Liver (tissue), 9 donors: ENCODE data around the gene CDC42EP3. TPM values are rescaled to one million over a fixed set of nuclear protein-coding genes. Genes with fewer than 3 reads are reported as not detected.

ENCODE experiments used
- DNase-seq: peaks from one replicate; pipeline ENCODE4 v3.0.0-alpha.2; 2017; ENCODE audit warnings: low spot score
- H3K27ac ChIP-seq, 2 donors: one replicate each; pipeline ENCODE4 v1.7.0; 2013; ENCODE audit warnings: inconsistent platforms in 2 of 2, low read length in 2 of 2, control low read depth in 1 of 2, low read depth in 1 of 2, mild to moderate bottlenecking in 1 of 2
- H3K27me3 ChIP-seq, 4 donors: one replicate each; pipeline versions ENCODE4 v1.6.1 to v1.7.0; 2013; ENCODE audit warnings: low read length in 3 of 4, inconsistent platforms in 1 of 4, mild to moderate bottlenecking in 1 of 4, moderate library complexity in 1 of 4; ENCODE audit not compliant: control insufficient read depth in 4 of 4, insufficient read depth in 4 of 4
- H3K36me3 ChIP-seq, 4 donors: one replicate each; pipeline versions ENCODE4 v1.6.1 to v1.7.0; 2013; ENCODE audit warnings: low read length in 3 of 4, mild to moderate bottlenecking in 3 of 4, low read depth in 1 of 4, moderate library complexity in 1 of 4; ENCODE audit not compliant: control insufficient read depth in 4 of 4, insufficient read depth in 3 of 4
- H3K4me1 ChIP-seq, 4 donors: one replicate each; pipeline versions ENCODE4 v1.6.1 to v1.7.0; 2013; ENCODE audit warnings: low read length in 3 of 4, mild to moderate bottlenecking in 3 of 4, moderate library complexity in 1 of 4; ENCODE audit not compliant: control insufficient read depth in 4 of 4, insufficient read depth in 4 of 4
- H3K4me3 ChIP-seq, 3 donors: one replicate each; pipeline versions ENCODE4 v1.6.1 to v1.7.0; 2013; ENCODE audit warnings: low read length in 3 of 3, control low read depth in 1 of 3, low read depth in 1 of 3, mild to moderate bottlenecking in 1 of 3
- H3K9ac ChIP-seq, 2 donors: one replicate each; pipeline ENCODE4 v1.7.0; 2013; ENCODE audit warnings: low read length in 2 of 2, mild to moderate bottlenecking in 2 of 2, moderate library complexity in 2 of 2, control low read depth in 1 of 2, low read depth in 1 of 2
- H3K9me3 ChIP-seq, 4 donors: one replicate each; pipeline versions ENCODE4 v1.6.1 to v1.7.0; 2013; ENCODE audit warnings: low read length in 3 of 4; ENCODE audit not compliant: control insufficient read depth in 4 of 4
- EGR1 ChIP-seq, 2 donors: IDR thresholded peaks; 2 replicates each; pipeline ENCODE4 v1.6.1; 2016 to 2018; ENCODE audit warnings: antibody characterized with exemption in 2 of 2, low read depth in 2 of 2
- FOXA1 ChIP-seq: IDR thresholded peaks from 2 replicates; pipeline ENCODE4 v1.6.1; 2016; ENCODE audit warnings: antibody characterized with exemption
- FOXA2 ChIP-seq: IDR thresholded peaks from 2 replicates; pipeline ENCODE4 v1.6.1; 2016; ENCODE audit warnings: antibody characterized with exemption
- GABPA ChIP-seq, 2 donors: IDR thresholded peaks in 1 of 2; conservative IDR thresholded peaks in 1 of 2; 2 replicates each; pipeline ENCODE4 v1.6.1; 2016; ENCODE audit warnings: antibody characterized with exemption in 2 of 2, mild to moderate bottlenecking in 1 of 2, moderate library complexity in 1 of 2
- JUND ChIP-seq, 2 donors: IDR thresholded peaks; 2 replicates each; pipeline ENCODE4 v1.6.1; 2016; ENCODE audit warnings: antibody characterized with exemption in 2 of 2
- RAD21 ChIP-seq, 2 donors: IDR thresholded peaks; 2 replicates each; pipeline ENCODE4 v1.6.1; 2016; ENCODE audit warnings: antibody characterized with exemption in 2 of 2, mild to moderate bottlenecking in 2 of 2
- REST ChIP-seq: IDR thresholded peaks from 2 replicates; pipeline ENCODE4 v1.6.1; 2016; ENCODE audit warnings: antibody characterized with exemption, mild to moderate bottlenecking
- RXRA ChIP-seq, 2 donors: IDR thresholded peaks; 2 replicates each; pipeline ENCODE4 v1.6.1; 2017 to 2018; ENCODE audit warnings: antibody characterized with exemption in 2 of 2, mild to moderate bottlenecking in 1 of 2
- YY1 ChIP-seq: IDR thresholded peaks from 2 replicates; pipeline ENCODE4 v1.6.1; 2016; ENCODE audit warnings: antibody characterized with exemption, mild to moderate bottlenecking
- ZBTB33 ChIP-seq: IDR thresholded peaks from 2 replicates; pipeline ENCODE4 v1.6.1; 2016; ENCODE audit warnings: antibody characterized with exemption
- WGBS: extraction: QIAGEN DNeasy Blood & Tissue Kit; methylation state at CpG from one replicate; pipeline ENCODE4 v1.1.7; 2013; 5-methylcytosine and 5-hydroxymethylcytosine counted together
- polyA plus RNA-seq, 2 donors: library from polyadenylated mRNA; stranded (reverse) in 1 of 2; unstranded in 1 of 2; fragments of 200-250 nt in 1 of 2; fragments of >200 nt in 1 of 2; fragmentation: Nextera tagmentation in 1 of 2; extraction: Ambion mirVana in 1 of 2; gene quantifications; one replicate each; pipeline versions ENCODE4 v1.2.1 to v1.2.3, GENCODE V29; 2013 to 2015
- total RNA-seq, 2 donors: library from RNA; depleted of rRNA; stranded (reverse); fragments of >200 nt; gene quantifications; one replicate each; pipeline ENCODE4 v1.2.3, GENCODE V29; 2014
- donor health status: healthy.
- donor health status: healthy.
- donor health status: healthy.
- donor health status: healthy.
- donor health status: healthy.

The CDC42EP3 gene
- total and polyA plus RNA-seq, 4 donors, result 2.5 to 4.1 (median 3.3) TPM

GRCh38 chr2:37683921-37684780 lies 12.7 kb upstream of the CDC42EP3 start (continued):
- no peak for TF ChIP-seq REST
- no peak for TF ChIP-seq RAD21 (IDR thresholded peaks at IDR 0.05)
- no peak for TF ChIP-seq ZBTB33
- TF ChIP-seq FOXA2, result no peak
- TF ChIP-seq YY1, result no peak

DNA sequence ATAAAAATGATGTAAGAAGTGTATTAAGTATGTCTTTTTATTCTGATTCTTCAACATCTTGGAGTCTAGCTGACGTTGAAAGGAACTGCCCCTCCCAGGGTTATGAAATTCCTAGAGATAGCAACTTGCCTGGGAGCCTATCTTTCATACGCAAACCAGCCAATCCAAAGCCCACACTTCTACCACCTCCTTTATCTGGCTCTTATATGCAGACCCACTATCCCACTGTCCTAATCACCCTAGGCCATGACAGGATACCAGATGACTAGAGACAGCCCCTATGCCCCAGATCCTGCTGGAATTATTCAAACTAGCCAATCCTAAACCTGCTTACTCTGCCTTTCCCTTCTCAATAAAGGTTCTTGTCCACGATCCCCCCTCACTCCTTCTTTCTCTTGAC lies 11.8 kb upstream of the CDC42EP3 start:
- no peak for TF ChIP-seq FOXA1
- TF ChIP-seq EGR1 (IDR thresholded peaks at IDR 0.05; ENCODE audit: low read depth in 2 of 2), result no peak
- no peak for TF ChIP-seq RXRA (IDR thresholded peaks at IDR 0.05)
- TF ChIP-seq GABPA (IDR thresholded peaks at IDR 0.05 in 1 of 2, conservative IDR thresholded peaks at IDR 0.05 in 1 of 2), result no peak
- Histone ChIP-seq H3K4me3 (no peak overlapping the region), H3K27ac (no peak overlapping the region), H3K9ac (no peak overlapping the region), H3K27me3 (no peaks in the 10 kb centered on the region), H3K4me1 (peaks cover 0 to 5% (median 0%) of the 10 kb centered on the region in 4 donors), H3K9me3 (no peaks in the 10 kb centered on the region), H3K36me3 (no peaks in the 10 kb centered on the region)
- WGBS, result 88% methylated on average over 3 of the region's 3 CpGs
- no peak for DNase-seq

DNA sequence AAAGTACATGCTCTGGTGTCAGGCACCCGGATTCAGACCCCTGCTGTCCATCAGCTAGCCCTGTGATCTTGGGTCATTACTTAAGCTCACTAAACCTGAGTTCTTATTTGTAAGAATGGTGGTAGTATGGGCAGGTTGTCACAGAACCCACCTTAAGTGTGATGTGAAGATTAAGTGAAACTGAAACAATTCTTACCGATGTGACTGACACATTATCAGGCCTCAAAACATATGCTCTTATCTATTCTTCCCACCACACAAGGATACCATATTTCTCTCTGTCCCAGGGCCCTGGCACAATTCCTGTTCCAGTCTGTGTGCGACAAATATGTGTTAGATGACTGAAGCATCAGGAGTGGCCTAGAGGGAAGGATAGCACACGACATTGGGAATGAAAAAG lies 11.0 kb upstream of the CDC42EP3 start:
- no peak for TF ChIP-seq YY1
- TF ChIP-seq RXRA (IDR thresholded peaks at IDR 0.05), result no peak
- TF ChIP-seq JUND (IDR thresholded peaks at IDR 0.05), result no peak
- WGBS, result 75% methylated on average over 4 of the region's 4 CpGs

More for the DNA sequence above, 11.0 kb upstream of the CDC42EP3 start:
- Histone ChIP-seq H3K27ac (no peak overlapping the region), H3K36me3 (no peaks in the 10 kb centered on the region), H3K27me3 (no peaks in the 10 kb centered on the region), H3K9me3 (no peaks in the 10 kb centered on the region), H3K4me1 (peaks cover 0 to 5% (median 0%) of the 10 kb centered on the region in 4 donors), H3K4me3 (no peak overlapping the region), H3K9ac (no peak overlapping the region)
- no peak for DNase-seq
